Measurements from ENCODE around the gene GRID2.

The GRID2 gene

GRCh38 chr4:92535599-92535998, 231.8 kb downstream of the GRID2 start:
- no peak for DNase-seq

GRCh38 chr4:92551616-92552015, 247.8 kb downstream of the GRID2 start:
- DNase-seq: no peak

- no peak for DNase-seq
Observed at GRCh38 chr4:92566269-92566668, 262.5 kb downstream of the GRID2 start.

GRCh38 chr4:92580816-92581215, 277.1 kb downstream of the GRID2 start:
- DNase-seq: no peak

GRCh38 chr4:92599044-92599443, 295.3 kb downstream of the GRID2 start:
- DNase-seq: no peak

- DNase-seq: no peak
Observed at GRCh38 chr4:92600638-92601037, 296.9 kb downstream of the GRID2 start.

GRCh38 chr4:92606227-92606626, 302.5 kb downstream of the GRID2 start:
- no peak for DNase-seq

- no peak for DNase-seq
Observed at GRCh38 chr4:92615049-92615448, 311.3 kb downstream of the GRID2 start.

GRCh38 chr4:92618968-92619367, 315.2 kb downstream of the GRID2 start:
- no peak for DNase-seq

- DNase-seq: no peak
Observed at GRCh38 chr4:92629302-92629701, 325.5 kb downstream of the GRID2 start.

GRCh38 chr4:92634882-92635281, 331.1 kb downstream of the GRID2 start:
- no peak for DNase-seq

GRCh38 chr4:92636038-92636806, 332.5 kb downstream of the GRID2 start:
- DNase-seq: no peak

- no peak for DNase-seq
Observed at GRCh38 chr4:92641409-92641808, 337.6 kb downstream of the GRID2 start.

GRCh38 chr4:92646826-92647225, 343.1 kb downstream of the GRID2 start:
- DNase-seq: no peak

- no peak for DNase-seq
Observed at GRCh38 chr4:92651536-92651935, 347.8 kb downstream of the GRID2 start.

- DNase-seq: no peak
Observed at GRCh38 chr4:92654084-92654483, 350.3 kb downstream of the GRID2 start.

GRCh38 chr4:92657695-92658094, 353.9 kb downstream of the GRID2 start:
- no peak for DNase-seq

GRCh38 chr4:92658318-92658717, 354.6 kb downstream of the GRID2 start:
- no peak for DNase-seq

- no peak for DNase-seq
Observed at GRCh38 chr4:92677805-92678204, 374.0 kb downstream of the GRID2 start.

GRCh38 chr4:92678292-92678691, 374.5 kb downstream of the GRID2 start:
- DNase-seq: no peak

GRCh38 chr4:92679149-92679548, 375.4 kb downstream of the GRID2 start:
- DNase-seq: no peak

GRCh38 chr4:92714640-92715039, 410.9 kb downstream of the GRID2 start:
- no peak for DNase-seq

- DNase-seq: no peak
Observed at GRCh38 chr4:92733231-92733630, 429.5 kb downstream of the GRID2 start.

- DNase-seq: no peak
Observed at GRCh38 chr4:92735025-92735665, 431.4 kb downstream of the GRID2 start.

GRCh38 chr4:92760433-92760832, 456.7 kb downstream of the GRID2 start:
- DNase-seq: no peak
